Umbilical cord (tissue), 2 donors: ENCODE measurements around the gene MUTYH. TPM values are rescaled to one million over a fixed set of nuclear protein-coding genes. Genes with fewer than 3 reads are reported as not detected.
A peak's percentile ranks its signal among the peaks of the same experiment; 100 is the strongest.
"Not testable (repeated sequence)": the region's sequence is repeated elsewhere in the genome, so short reads cannot be mapped to it uniquely, and the experiment has no call there.

ENCODE experiments used
- DNase-seq: peaks from one replicate; pipeline ENCODE4 v3.0.0-alpha.2; 2015; ENCODE audit warnings: low spot score
- total RNA-seq: library from RNA; depleted of rRNA; stranded (reverse); fragments of >200 nt; gene quantifications from one replicate; pipeline ENCODE4 v1.2.3, GENCODE V29; 2014; ENCODE audit warnings: low replicate concordance; ENCODE audit not compliant: insufficient read depth

Gene MUTYH
- 7.2 TPM for total RNA-seq

DNA sequence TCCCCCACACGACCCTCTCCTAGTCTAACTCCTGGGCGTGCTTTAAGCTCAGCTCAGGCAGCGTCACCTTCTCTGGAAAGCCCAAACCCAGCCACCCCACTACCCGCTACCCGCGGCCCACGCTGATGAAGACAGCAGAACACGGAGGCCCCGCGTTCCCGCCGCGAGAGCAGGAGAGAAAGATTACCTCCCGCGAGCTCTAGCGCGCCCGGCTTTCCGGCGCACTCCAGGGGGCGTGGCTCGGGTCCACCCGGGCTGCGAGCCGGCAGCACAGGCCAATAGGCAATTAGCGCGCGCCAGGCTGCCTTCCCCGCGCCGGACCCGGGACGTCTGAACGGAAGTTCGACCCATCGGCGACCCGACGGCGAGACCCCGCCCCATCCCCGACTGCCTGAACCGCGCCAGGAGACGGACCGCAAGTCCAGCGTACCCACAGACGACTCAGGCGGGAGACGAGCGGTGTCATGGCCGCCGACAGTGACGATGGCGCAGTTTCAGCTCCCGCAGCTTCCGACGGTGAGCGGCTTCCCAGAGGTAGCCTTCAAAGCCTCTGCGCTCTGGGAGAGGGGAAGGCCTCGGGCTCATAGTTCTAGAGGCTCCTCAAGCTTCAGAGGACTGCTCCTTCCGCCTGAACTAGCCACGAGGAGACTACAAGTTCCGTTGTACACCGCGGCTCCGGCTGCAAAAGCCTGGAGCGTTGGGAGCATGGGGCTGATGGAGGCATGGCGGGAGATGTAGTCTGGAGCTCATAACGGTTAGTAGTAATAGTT is at the start of gene MUTYH, which contains the start of gene TOE1:
TSS of gene MUTYH (minus strand) at position 652 of the 770 bp plus-strand sequence. CDS start 5,935 bp downstream, outside the sequence.
TSS of gene TOE1 (plus strand) at position 382 of the 770 bp plus-strand sequence. CDS start at position 465, 83 bp downstream.
- DNase-seq = peak; percentile 92

DNA sequence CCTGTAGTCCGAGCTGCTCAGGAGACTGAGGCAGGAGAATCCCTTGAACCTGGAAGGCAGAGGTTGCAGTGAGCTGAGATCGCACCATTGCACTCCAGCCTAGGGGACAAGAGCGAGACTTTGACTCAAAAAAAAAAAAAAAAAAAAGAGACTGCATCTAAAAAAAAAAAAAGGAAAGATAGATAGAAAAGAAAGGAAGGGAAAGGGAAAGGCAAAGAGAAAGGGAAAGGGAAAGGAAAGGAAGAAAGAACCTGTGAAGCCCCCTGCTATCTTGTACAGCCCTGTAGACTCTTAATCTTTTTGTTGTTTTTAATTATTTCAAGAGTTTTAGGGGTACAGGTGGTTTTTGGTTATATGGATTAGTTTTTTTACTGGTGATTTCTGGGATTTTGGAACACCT is 46.0 kb upstream of the MUTYH start:
- no peak for DNase-seq

DNA sequence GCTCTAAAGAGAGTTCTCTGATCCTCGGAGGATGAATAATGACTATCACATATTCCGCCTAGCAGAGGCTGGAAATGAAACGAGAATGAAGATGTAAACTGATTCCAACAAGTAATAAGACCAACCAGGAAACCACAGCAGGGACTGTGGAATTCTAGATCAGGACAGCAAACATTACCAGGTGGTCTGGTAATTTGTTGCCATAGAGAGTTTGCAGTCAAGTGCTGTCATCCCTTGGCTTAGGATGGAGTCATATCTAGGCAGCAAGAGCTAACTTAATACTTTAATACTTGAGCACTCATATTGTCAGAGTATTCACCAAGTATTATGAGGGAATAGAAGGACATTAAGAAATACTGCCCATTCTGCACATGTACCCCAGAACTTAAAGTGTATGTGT is 45.1 kb upstream of the MUTYH start:
- no peak for DNase-seq

DNA sequence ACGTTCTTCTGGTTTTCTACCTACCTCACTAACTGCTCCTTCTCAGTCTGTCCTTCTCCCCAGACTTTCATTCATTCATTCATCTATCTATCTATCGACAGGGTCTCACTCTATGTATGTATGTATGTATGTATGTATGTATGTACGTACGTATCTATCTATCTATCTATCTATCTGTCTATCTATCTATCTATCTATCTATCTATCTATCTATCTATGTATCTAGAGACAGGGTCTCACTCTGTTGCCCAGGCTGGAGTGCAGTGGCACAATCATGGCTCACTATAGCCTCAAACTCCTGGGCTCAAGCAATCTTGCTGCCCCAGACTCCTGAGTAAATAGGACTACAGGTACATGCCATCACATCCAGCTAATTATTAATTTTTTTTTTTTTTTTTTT is 44.0 kb upstream of the MUTYH start:
- DNase-seq = not testable (repeated sequence)

DNA sequence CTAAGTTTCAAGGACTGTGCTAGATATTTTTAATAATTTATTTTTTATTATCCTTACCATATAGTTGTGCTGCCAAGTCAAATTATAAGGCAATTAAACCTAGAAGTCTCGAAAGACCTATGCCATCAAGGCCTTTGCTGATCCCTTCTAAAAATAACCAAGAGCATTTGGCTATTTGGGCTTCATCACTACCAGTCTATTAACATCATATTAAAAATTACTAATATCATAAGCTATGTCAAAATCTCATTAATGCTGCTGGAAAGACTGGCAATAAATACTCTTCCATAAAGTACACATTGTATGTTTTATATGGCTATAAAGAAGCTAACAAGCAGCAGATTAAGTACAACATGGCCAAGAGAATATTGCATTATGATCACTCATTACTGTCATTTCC is 43.0 kb upstream of the MUTYH start:
- DNase-seq = no peak

DNA sequence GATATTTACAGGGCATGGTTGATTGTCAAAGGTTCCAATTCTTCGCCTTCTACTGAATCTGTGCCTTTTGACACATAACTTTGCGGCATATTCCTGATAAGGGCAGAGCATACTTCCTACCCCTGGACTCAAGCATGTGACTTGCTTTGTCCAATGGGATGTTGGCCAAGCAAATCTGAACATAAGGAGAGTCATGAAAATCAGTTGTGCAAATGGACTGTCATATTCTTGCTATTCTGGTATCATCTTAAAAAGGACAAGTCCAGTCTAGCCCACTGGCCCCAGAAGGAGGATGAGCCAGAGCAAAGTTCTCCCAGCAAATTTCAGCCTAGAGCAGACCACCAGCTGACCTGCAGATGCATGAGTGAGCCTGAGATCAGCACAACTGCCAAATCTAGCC is 41.0 kb upstream of the MUTYH start:
- no peak for DNase-seq

DNA sequence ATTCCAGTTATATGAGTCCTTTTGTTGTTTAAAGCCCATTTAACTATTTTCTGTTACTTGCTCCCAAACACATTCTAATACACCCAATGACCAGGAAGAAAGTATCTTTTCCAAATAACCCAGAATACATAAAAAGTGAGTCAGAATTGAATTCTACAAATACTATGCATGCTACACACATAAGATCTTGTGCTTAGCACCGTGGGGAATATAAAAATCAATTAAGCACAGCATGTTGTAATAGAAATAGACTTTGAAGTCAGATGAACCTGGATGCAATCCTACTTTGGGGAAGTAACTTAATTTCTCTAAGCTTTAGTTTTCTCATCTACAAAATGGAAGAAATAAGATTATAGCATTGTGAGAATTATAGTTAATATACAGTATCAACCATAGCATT is 40.5 kb upstream of the MUTYH start:
- DNase-seq = no peak

DNA sequence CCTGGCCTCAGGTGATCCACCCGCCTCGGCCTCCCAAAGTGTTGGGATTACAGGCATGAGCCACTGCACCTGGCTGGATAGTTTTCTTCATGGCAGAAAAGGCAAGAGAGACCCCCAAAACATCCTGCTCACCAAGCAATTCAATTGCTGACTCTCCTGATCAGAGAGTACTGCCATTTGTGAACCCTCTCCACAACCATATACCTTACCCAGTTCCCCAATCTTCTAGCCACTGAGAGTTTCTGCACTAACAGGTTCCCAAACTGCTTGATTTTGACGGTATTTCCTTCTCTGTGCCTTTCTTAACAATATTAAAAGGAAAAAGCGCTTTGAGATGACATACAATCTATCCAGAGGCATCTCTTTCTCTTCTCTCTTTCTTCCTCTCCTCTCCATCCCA is 39.9 kb upstream of the MUTYH start:
- no peak for DNase-seq

DNA sequence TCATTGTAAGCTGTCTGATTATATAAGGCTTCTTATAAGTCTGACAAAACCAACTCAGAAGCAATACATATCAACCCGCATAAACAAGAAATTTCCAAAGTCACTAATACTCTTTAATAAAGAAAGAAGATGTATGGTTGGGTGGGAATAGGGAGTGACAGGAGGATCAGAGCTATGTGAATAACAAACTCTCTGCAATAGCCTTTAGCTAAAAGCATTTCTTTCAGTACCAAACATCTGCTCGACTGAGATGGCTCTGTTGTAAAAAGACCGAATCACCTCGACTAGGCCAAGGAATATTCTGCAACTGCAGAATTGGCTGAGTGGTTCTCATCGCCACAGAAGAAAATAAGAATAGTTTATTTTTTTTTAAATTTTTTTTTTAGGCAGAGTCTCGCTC is 39.3 kb upstream of the MUTYH start:
- no peak for DNase-seq

DNA sequence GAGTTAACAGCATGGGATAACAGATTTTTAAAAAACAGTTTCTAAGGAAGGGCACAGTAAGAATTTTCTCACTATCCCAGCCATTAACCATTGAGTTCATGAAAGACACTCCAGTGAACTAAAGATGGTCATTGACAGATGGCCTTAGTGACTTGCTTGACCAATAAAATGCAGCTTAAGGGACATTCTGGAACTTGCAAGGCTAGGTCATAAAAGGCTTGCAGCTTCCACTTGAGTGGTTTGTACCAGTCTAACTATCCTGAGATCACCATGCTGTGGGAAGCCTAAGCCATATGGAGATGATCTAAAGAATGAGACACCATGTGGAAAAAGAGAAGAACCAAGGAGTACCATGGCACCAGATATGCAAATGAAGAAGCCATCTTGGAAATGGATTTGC is 37.9 kb upstream of the MUTYH start:
- DNase-seq = no peak

DNA sequence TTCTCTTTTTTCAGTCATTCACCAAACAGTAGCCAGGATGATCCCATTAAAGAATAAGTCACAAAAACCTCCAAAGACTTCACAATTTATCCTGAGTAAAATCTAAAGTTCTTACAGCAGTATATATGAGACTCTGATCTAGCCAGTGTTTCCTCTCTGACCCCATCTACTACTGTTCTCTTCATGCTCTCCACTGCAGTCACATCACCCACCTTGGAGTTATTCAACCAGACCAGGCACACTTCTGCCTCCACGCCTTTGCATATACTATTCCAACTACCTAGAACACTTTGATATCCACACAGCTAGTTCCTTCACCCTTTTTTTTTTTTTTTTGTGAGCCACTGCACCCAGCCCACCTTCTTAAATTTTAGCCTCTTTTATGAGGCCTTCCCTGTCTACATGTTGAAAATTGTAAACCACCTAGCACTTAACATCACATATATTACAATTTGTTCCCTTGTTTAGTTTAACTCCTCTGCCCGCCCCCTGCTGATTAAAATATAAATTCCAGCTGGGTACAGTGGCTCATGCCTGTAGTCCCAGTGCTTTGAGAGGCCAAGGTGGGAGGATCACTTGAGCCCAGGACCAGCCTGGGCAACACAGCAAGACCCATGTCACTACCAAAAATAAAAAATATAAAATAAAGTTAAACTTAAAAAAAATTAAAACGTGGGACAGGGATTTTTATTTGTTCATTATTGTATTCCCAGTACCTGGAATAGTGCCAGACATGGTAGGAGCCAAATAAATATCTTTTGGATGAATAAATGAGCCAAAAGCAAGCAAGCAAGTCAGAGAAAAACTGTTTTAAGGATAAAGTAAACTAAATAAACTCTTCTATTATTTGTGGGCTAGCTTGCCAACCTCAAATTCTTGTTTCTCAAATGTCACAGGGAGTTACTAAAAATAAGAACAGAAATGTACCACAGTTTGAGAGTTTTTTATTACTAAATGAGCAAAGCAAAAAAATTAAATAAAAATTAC is 35.2 kb upstream of the MUTYH start:
- DNase-seq = no peak

DNA sequence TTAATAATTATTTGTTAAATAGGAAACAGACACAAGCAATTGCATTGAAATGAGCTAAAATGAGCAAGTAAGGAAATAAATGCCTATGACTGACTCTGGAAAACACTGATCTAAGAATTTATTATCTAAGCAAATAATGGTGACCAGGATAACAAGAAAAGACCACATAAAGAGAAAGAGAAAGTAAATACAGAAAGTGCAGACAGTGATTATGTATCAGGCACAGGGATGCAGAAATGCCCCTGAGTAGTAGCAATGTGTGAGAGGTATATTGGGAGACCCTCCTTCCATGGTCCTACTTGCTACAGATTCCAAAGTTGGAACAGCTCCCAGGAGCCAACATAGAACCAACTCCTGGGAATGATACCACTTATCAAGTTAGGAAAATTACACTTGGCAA is 33.3 kb upstream of the MUTYH start:
- no peak for DNase-seq

DNA sequence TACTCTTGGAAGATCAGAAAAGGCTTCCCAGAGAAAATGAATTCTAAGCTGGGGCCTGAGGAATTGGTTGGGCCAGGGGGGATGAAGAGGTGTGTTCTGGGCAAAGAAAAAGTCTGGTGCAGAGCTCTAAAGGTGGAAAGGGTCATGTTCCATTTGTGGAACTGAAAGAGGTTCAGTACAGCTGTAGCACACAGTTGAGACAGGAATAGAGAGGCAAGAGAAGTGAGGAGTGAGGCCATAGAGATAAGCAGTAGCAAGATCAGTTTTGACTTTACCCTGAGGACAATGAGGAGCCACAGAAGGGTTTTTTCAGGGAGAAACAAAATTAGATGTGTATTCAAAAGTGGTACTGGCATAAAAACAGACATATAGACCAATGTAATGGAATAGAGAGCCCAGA is 30.3 kb upstream of the MUTYH start:
- no peak for DNase-seq

DNA sequence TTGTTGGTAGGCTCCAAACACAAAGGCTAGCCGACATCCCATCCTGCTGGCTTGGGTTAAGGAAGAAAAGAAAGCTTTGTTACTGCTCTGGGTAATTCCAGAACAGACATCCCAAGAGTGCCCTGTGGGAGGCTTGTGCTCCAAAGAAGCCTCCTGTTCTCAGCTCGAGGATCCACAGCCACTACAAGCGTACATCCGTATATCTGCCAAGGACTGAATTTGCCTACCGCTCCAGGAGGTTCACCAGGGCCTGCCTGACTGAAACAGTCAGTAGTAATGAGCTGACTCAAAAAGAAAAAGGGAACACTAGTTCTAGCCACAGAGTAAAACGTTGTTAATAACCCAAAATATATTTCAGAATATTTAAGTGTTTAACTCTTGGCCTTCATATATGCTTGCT is 24.8 kb upstream of the MUTYH start:
- DNase-seq = no peak

DNA sequence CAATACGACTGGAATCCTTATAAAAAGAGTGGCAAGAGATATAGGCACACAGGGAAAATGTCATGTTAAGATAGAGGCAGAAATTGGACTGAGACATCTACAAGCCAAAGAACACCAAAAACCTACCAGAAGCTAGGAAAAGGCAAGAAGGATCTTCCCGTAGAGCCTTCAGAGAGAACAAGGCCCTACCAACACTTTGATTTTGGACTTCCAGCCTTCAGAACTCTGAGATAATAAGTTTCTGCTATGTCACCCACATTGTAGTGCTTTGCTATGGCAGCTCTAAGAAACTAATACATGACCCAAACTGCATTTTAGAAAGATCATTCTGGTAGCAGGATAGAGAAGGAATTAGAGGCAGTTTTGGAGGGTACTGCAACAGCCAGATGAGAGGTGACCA is 24.1 kb upstream of the MUTYH start:
- no peak for DNase-seq

DNA sequence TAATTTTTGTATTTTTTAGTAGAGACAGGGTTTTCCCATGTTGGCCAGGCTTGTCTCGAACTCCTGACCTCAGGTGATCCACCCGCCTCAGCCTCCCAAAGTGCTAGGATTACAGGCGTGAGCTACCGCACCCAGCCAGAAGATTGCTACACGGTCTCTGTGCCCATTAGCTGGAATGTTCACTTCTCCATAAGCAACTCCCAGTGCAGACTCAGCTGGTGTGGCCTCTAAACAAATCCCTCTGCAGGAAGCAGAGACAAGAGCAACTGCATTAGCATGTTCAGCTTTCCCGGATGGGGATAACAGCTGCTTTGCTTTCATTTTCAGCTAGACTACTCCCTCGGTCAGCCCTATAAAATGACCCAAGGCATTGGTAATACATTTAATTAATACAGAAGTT is 20.7 kb upstream of the MUTYH start:
- DNase-seq = peak; percentile 90

DNA sequence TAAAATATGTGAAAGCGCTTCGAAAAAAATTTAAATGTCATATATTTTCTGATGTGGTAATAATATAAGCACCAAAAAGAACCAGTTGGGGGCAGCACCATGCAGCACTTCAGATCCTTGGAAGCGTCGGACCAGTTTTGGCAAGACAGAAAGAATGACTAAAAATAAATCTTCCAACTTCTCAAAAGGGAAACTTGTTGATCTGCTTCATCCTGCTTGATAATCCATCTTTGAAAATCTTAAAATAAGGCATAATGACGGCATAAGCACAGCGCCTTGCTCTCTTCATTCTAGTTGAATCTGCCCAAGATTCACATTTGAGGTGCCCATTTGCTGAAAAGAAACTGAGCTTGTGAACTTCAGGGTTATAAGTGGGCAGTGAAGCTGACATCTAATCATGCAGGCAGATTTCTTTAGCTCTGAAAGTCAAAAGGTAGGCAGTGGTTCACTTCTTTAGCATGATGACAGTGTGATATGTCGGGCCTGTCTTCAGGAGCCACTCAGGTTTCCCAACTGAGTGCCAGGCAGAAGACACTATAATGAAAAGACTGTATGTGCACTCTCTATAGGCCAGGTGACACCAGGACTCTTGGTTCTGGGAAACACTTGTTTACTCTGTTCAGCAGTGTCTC is 19.8 kb upstream of the MUTYH start:
- peak; percentile 88 for DNase-seq

DNA sequence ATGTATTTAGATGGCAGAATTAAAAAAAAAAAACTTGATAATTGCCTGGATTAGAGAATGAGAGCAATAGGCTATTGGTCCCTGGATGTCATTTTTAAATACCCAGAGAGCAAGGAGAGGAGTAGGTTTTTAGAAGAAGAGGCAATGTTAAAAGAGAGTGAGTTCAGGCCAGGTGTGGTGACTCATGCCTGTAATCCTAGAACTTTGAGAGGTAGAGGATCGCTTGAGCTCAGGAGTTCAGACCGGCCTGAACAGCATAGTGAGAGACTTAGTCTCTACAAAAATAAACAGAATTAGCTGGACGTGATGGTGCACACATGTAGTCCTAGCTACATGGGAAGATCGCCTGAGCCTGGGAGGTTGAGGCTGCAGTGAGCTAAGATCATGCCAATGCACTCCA is 15.9 kb upstream of the MUTYH start:
- no peak for DNase-seq

DNA sequence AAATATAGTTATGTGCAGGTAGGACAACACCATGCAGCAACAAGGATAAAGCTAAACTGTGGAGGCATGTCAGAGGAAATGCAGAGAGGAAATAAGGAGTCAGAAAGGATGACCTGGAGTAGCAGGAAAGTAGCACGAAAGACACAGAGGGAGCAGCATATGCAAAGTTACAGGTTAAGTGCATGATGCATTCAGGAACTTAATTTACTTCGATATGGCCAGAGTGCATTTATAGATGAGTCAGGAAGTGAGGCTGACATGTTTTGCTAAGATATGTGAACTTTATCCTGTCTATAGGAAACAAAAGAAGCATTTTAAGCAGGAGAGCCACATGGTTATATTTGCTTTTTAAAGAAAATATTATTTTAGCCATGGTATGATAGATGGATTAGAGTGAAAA is 15.4 kb upstream of the MUTYH start:
- DNase-seq = no peak

DNA sequence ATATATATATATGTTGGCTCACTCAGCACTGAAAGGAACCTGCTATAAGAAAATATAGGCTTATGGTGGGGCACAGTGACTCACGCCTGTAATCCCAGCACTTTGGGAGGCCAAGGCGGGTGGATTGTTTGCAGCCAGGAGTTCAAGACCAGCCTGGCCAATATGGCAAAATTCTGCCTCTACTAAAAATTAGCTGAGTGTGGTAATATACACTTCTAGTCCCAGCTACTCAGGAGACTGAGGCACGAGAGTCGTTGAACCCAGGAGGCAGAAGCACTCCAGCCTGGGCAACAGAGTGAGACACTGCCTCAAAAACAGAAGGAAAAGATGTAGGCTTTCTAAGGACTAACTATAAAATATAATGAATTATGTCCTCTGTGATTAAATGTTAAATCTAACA is 14.6 kb upstream of the MUTYH start:
- no peak for DNase-seq

DNA sequence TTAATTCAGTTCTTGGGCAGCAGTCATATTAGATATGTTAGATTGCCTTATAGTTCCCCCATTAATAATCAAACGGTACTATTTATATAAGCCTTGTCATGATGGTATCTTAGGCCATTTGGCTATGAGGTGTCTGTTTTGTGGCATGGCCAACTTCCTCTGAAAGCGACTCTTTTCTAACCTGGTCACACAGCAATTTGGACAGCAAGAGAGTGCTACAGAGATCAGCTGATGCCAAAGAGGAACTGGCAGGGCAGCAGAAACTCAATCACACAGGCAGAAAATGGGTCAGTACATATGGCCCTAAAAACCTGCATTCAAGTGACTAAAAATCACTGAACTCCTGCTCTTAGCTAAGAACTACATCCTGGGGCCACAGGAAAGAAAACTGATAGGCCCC is 13.4 kb upstream of the MUTYH start:
- no peak for DNase-seq

DNA sequence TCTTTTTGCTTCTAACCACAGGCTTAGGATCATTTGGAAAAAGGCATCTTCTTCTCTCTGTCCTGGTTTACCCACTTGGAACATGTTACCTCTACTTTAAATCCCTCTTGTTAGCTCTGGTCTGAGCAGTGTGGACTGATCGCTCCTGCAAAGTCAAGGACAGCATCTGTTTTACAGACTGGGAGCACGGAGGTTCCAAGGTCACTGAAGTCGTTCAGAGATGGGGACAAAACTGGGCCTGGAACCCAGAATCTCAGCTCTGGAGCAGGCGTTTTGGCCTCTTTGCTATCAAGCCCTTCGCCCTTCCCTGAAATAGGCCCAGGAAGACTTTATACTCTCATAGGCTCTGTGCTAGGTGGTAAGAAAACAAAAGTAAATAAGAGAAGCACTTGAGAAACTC is 11.3 kb upstream of the MUTYH start:
- DNase-seq = no peak
